NCI-H526 treated with DMSO at 0.1 percent for 48 hours (cell line): ENCODE measurements around the gene PET100.
"Not testable (repeated sequence)": the region's sequence is repeated elsewhere in the genome, so short reads cannot be mapped to it uniquely, and the experiment has no call there.

Source experiments
- DNase-seq: peaks from one replicate; lab custom pipeline; 2025; lab: John Stamatoyannopoulos, UW

Gene PET100

GRCh38 chr19:7633698-7634097 lies 4.1 kb downstream of the PET100 start, which contains the start of gene PCP2:
Gene PCP2, minus strand, starts transcription at chr19:7633719. Its CDS starts 262 bp downstream, at chr19:7633457.
- DNase-seq = no peak

DNA sequence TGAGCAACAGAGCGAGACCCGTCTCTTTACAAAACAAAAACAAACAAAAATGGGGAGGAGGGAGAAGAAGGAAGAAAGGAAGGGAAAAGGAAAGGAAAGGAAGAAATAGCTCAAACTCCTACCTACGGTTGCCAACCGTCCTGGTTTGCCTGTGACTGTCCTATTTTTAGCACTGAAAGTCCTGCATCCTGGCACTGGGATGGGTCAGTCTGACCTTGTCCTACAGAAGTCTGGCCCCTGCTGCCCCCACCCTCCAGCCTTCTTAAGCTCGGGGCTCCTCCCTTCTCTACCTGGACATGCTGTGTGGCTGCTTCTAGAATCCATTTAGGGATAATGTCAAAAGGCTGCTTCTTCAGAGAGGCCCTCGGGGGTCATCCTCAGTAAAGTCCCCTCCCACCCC lies 6.1 kb downstream of the PET100 start:
- DNase-seq = no peak

GRCh38 chr19:7636317-7636690 lies 6.7 kb downstream of the PET100 start:
- DNase-seq = no peak

GRCh38 chr19:7636691-7637373 lies 7.2 kb downstream of the PET100 start, which contains the start of gene STXBP2:
Gene STXBP2, plus strand, starts transcription at chr19:7637110. Its CDS starts 40 bp downstream, at chr19:7637150.
- DNase-seq = peak; percentile 11

DNA sequence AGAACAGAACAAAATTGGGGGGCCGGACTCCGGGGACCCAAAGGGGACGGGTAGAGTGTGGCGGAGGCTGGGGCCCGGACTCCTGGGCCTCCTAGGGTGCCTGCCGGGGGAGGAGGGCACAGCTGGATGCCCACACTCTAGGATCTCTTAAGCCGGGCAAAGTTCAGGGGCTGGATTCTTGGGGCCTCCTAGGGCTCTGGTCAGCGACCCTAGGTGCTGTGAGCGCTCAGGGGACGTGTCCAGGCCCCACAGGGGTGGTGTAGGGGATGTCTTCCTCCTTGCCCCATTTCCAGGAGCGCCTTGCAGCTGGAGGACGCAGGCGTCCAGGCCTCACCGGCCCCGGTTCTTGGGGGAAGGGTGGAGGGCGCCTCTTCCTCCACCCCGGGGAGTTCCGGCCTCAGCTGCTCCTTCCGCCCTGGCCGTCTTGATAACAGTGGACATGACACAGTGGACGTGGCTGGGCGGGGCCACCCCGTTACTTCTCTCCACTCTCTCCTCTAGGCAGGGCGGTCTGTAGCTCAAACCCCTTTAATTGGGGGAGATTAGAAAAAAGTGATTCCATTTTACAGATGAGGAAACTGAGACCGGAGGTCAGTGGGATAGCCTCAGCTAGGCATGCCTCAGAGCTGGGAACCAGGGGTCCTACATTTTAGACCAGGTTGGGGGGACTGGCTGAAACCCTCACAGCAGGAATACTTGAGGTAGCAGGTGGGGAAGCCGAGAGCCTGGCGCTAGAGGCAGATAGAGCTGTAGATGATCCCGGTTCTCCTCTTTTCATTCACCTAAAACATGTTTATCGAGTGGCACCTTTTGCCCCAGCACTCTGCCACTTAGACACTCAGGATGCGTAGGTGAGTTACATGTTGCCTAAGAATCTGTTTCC lies 8.0 kb downstream of the PET100 start:
- no peak for DNase-seq

DNA sequence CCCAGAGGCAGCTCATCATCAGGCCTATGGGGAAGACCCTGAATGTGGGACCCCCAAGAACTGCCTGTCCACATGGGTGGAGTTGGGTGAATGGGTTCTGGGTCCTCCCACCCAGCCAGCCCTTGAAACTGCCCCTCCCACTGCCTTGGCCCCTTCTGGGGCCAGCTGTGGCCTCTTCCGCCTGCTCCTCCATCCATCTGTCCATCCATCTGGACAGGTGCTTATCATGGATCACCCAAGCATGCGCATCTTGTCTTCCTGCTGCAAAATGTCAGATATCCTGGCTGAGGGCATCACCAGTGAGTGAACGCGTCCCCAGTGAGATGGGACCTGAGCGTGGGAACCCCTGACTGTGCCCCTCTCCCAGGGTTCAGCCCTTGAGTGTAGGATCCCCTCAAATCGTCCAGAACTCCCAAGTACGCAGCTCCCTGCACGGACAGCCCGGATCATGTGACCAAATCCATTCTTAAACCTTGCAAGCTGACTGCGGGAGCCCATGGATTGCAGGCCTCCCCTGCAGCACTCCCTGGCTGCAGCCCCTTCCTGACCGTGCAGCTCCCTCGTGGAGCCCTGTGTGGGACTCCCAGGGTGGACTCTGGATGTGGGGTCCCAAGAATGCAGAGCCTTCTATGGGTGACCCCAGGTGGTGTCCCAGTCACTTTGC lies 9.3 kb downstream of the PET100 start:
- no peak for DNase-seq

DNA sequence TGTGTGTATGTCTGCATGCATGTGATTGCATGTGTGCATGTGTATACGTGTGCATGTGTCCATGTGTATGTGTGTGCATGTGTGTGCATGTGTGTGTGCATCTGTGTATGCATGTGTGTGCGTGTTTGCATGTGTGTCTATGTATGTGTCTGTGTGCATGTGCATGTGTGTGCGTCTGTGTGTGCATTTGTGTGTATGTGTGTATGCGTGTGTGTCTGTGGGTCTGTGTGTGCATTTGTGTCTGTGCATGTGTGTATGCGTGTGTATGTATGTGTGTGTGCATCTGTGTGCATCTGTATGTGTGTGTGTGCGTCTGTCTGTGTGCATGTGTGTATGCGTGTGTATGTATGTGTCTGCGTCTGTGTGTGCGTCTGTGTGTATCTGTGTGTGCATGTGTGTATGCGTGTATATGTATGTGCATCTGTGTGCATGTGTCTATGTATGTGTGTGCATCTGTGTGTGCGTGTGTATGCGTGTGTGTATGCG lies 10.3 kb downstream of the PET100 start:
- DNase-seq = no peak

DNA sequence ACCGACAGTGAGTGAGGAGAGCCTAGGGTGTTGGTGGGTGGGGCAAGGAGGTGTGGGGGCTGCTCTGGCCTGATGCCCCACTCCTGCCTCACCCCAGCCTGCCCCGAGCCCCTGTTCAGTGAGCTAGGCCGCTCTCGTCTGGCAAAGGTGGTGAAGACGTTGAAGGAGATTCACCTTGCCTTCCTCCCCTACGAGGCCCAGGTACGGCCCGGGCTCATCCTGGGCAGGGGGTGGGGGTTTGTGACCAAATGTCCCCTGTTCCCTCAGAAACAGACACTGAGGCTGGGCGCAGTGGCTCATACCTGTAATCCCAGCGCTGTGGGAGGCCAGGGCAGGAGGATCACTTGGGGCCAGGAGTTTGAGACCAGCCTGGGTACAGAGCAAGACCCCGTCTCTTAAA lies 11.2 kb downstream of the PET100 start:
- no peak for DNase-seq

GRCh38 chr19:7641290-7642276 lies 12.0 kb downstream of the PET100 start:
- DNase-seq = no peak

GRCh38 chr19:7642295-7643030 lies 12.9 kb downstream of the PET100 start:
- no peak for DNase-seq

DNA sequence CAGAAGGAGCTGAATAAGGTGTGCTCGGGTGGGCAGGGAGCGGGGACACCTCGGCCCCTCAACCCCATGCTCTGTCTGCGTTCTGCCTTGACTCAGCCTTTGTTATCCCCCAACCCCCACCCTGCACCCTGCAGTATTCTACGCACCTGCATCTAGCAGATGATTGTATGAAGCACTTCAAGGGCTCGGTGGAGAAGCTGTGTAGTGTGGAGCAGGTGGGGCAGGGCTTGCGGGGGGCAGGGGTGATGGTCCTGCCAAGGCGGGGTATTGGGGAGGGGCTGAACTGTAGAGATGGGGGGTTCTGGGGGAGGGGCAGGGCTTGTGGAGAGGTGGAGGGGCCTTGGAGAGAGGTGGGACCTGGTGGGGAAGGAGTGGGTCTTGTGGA lies 13.4 kb downstream of the PET100 start:
- DNase-seq = no peak

DNA sequence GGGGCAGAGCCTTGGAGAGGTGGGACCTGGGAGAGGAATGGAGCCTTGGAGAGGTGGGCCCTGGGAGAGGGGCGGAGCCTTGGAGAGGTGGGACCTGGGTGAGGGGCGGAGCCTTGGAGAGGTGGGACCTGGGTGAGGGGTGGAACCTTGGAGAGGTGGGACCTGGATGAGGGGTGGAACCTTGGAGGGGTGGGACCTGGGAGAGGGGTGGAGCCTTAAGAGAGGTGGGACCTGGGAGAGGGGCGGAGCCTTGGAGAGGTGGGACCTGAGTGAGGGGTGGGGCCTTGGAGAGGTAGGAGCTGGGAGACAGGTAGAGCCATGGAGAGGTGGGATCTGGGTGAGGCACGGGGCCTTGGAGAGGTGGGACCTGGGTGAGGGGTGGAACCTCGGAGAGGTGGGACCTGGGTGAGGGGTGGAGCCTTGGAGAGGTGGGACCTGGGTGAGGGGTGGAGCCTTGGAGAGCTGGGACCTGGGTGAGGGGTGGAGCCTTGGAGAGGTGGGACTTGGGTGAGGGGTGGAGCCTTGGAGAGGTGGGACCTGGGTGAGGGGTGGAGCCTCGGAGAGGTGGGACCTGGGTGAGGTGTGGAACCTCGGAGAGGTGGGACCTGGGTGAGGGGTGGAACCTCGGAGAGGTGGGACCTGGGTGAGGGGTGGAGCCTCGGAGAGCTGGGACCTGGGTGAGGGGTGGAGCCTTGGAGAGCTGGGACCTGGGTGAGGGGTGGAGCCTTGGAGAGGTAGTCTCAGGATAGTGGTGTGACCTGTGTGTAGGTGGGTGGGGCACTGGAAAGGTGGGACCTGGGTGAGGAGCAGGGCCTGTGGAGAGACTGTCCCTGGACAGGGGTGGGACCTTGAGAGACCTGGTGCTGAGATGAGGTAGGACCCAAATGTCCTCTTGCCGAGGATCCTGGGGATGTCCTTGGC lies 14.3 kb downstream of the PET100 start:
- DNase-seq = not testable (repeated sequence)

- no peak for DNase-seq
These were observed 14.9 kb downstream of the PET100 start for GRCh38 chr19:7644550-7644877.

- no peak for DNase-seq
These were observed 15.6 kb downstream of the PET100 start for GRCh38 chr19:7645163-7645562.

DNA sequence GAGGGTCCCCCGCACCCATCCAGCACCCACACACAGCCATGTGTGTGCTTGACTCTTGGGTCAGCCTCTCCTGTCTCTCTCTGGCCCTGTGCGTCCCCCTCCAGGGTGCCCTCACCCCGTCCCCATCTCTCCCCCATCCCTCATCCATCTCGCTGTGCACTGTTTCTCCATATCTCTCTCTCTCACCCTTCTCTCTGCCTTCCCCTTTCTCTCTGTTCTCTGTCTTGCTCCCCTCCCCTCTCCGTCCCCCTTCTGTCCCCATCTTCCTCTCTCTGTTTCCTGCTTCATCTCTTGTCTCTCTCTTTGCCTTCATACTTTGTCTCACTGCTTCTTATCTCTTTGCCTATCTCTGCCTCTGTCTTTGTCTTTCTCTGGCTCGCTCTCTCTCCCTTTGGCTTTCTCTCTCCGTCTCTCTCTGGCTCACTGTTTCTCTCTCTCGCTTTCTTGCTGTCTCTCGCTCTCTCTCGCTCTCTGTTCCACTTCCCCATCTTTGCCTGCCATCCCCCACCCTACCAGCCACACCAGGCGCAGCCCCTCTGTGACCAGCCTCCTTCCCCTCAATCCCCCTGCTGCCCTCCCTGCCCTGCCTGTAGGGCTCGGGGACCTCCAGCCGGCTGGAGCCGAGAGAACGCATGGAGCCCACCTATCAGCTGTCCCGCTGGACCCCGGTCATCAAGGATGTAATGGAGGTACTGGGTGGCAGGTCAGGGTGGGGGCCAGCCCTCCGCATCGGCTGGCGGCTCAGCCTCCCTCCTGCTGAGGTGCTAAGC lies 16.2 kb downstream of the PET100 start:
- DNase-seq = no peak

GRCh38 chr19:7646426-7646700 lies 16.8 kb downstream of the PET100 start:
- DNase-seq = no peak

- no peak for DNase-seq
These were observed 17.6 kb downstream of the PET100 start for GRCh38 chr19:7647156-7647555.

- no peak for DNase-seq
These were observed 18.8 kb downstream of the PET100 start for GRCh38 chr19:7648265-7649014.
